Umbilical cord (tissue), 2 donors: Measurements from ENCODE around the gene TNNC2. TPM values are rescaled to one million over a fixed set of nuclear protein-coding genes. Genes with fewer than 3 reads are reported as not detected.
"Not testable (repeated sequence)": the region's sequence is repeated elsewhere in the genome, so short reads cannot be mapped to it uniquely, and the experiment has no call there.

Source experiments
- DNase-seq: peaks from one replicate; pipeline ENCODE4 v3.0.0-alpha.2; 2015; ENCODE audit warnings: low spot score
- total RNA-seq: library from RNA; depleted of rRNA; stranded (reverse); fragments of >200 nt; gene quantifications from one replicate; pipeline ENCODE4 v1.2.3, GENCODE V29; 2014; ENCODE audit warnings: low replicate concordance; ENCODE audit not compliant: insufficient read depth

Gene TNNC2
- total RNA-seq, 1 donor from 2014 or later, result not detected

GRCh38 chr20:45822857-45823256, 4.3 kb downstream of the TNNC2 start:
- DNase-seq, result peak; percentile 53

DNA sequence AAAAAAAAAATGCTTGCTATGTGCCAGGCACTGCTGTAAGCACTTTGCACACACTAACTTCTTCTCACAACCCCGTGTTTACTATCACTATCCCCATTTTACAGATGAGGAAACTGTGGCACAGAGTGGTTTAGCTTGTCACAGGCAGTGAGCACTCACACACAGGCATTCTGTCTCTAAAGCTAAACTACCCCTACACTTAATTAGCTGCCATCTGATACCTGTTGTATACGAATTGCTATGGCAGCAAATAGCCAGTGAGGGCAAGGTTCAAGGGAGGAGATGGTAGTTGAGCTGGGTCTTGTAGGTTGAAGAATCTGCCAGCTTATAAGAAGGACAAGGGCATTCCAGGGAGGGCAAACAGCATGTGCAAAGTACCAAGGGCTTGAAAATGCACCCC, 5.2 kb downstream of the TNNC2 start:
- no peak for DNase-seq

DNA sequence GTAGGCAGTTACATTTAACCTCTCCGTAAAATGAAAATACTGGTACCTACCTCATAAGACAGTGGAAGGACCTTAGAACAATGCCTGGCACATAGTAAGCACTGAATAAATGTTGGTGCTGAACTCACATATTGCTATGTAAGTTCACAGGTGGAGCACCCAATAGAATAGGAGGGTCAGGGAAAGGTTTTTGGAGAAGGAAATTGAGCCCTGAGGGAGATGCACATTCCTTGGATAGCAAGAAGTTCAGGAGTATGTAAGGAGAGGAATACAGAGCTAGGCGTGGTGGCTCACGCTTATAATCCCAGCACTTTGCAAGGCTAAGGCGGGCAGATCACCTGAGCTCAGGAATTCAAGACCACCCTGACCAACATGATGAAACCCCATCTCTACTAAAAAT, 7.6 kb downstream of the TNNC2 start:
- DNase-seq, result no peak

GRCh38 chr20:45818239-45818638, 8.9 kb downstream of the TNNC2 start:
- DNase-seq, result no peak

DNA sequence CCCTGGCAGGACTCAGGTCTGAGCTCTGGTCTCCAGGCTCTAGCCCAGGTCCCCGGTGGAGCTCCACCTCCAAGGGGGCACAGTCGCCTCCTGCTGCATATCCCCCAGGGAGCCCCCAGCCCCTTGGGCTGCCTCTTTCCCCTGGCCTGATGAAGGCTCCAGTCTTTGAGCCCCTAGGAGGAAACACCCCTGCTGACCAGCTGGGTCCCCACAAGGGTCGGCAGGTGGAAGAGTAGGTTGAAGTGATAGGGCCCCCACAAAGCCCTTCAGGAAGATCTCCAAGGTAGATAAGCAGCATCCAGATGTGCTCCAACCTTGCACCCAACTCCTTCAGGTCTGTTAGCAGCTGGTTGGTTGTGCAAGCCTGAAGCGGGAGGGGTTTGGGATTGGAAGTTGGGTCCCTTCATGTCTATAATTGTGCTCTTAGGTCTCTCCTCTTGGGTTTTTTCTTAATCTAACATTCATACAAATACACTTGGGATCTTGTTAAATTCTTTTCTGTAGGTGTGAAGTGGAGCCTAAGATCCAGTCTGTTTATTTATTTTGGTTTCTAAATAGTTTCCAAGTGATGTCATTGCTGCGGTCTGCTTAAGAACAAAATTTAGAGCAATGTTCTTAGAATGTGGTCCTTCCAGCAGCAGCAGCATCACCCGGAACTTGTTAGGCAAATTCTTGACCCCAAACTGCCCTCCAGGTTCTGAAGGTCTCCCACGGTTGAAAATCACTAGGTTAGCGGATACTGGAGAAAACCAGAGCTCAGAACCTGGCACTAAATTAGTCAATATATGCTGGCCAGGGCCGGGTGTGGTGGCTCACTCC, 9.5 kb downstream of the TNNC2 start:
- DNase-seq, result no peak

DNA sequence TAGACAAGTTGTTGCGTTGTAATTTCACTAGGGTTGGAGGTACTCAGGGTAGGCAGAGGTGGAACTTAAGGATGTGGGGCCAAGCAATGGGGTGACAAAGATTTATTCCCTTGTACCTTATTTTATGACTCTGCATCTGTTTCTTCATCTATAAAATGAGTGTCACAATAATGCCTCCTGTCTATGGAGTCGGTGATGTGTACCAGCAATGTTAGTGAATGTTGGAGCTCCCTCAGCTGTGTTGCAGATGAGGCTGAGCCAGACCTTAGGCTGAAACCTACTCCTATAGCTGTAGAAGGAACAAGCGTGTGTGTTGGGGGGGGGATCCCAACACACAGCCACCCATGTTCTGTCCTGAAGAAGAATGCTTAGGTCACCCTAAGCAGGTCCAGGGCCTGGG, 10.2 kb downstream of the TNNC2 start:
- DNase-seq, result no peak

- no peak for DNase-seq
Observed at GRCh38 chr20:45814314-45814713, 12.8 kb downstream of the TNNC2 start.

DNA sequence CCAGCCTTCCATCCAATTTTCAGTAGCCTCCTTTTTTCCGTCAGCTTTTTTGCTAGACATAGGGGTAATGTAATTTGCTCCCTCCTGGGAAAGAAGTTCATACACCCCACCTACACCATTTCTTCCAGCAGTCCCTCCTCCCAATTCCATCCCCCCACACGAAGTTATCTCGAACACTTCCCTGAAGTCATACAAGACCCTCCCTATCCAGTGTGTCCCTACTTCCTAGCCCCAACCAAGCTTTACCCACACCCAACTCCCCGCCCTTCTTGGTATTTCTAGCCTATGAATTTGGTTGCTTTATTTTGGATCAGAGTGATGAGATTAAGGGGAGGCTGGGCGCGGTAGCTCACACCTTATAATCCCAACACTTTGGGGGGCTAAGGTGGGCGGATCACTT, 13.6 kb downstream of the TNNC2 start:
- DNase-seq, result no peak

DNA sequence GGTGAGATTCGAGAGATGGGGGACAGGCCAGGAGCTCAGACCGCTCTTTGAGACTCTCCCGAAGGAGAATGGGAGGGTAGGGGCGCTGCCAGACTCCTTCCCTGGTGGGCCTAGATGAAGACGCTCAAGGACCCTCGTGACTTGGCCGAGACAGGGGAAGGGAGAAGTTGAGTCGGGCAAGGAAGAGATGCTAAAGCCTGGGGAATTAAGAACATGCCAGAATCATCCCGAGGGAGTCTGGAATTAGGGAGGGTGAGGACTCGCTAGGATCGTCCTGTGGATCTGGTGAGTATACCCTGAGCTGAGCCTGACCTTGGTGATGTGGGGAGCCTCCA, 14.1 kb downstream of the TNNC2 start:
- DNase-seq, result no peak

GRCh38 chr20:45812157-45813005, 14.7 kb downstream of the TNNC2 start, which contains the start of gene UBE2C:
Gene UBE2C (plus strand): TSS chr20:45812644. CDS start chr20:45812696, 52 bp downstream.
- DNase-seq, result peak; percentile 100

DNA sequence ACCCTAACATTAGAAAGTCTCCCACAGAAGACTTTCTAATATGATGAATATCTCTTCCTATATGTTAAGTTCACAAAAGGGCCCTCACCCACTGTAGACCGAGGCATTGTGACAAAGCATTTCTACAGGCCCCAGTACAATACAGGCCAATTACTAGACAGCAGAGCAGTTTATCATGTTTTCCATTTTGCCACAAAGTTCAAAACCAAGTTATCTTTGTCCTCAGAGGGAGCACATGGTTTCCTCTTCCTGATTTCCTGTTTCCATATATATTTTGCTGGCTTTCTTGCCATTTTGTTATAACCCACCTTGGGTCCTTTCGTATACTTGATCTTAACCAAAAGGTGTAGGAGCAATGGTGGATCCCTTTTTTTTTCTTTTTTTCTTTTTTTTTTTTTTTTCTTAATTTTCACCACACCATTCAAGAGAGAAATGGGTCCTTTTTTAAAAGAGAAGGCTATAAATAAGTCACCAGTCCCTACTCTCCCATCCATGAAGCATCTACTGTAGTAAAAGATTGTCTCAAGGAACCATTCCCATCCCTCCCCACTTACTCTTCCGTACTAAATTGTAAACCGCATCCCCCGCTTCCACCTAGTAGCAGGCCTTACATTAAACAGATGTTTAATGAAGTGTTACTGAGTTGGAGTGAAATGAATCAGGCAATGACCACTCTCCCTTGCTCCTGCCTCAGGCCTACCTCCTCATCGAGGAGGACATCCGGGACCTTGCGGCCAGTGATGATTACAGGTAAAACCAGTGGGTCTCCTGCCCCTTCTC, 16.7 kb downstream of the TNNC2 start:
- no peak for DNase-seq

DNA sequence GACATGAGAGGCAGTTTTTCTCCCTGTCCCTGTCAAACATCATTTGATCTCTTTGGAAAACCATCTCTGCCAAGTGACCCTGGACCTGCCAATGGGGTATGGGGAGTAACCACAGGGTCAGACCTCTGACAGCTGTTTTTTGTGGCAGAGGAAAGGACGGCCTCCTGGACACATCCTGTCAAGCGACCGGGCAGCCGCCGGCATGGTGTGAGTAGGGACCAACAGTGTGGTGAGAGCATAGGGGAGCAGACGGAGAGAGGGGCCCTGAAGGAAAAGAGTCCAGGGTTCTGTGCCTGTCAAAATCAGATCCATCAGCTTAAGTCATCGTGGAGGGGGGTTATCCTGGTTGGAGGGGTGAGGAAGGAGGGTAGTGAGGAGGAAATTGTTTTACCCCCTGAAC, 25.3 kb downstream of the TNNC2 start:
- no peak for DNase-seq

GRCh38 chr20:45798935-45799642, 28.0 kb downstream of the TNNC2 start:
- peak; percentile 54 for DNase-seq

- not testable (repeated sequence) for DNase-seq
Observed at GRCh38 chr20:45797955-45798354, 29.2 kb downstream of the TNNC2 start.

DNA sequence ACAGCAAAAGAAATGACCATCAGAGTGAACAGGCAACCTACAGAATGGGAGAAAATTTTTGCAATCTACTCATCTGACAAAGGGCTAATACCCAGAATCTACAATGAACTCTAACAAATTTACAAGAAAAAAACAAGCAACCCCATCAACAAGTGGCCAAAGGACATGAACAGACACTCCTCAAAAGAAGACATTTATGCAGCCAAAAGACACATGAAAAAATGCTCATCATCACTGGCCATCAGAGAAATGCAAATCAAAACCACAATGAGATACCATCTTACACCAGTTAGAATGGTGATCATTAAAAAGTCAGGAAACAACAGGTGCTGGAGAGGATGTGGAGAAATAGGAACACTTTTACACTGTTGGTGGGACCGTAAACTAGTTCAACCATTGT, 29.6 kb downstream of the TNNC2 start:
- not testable (repeated sequence) for DNase-seq

DNA sequence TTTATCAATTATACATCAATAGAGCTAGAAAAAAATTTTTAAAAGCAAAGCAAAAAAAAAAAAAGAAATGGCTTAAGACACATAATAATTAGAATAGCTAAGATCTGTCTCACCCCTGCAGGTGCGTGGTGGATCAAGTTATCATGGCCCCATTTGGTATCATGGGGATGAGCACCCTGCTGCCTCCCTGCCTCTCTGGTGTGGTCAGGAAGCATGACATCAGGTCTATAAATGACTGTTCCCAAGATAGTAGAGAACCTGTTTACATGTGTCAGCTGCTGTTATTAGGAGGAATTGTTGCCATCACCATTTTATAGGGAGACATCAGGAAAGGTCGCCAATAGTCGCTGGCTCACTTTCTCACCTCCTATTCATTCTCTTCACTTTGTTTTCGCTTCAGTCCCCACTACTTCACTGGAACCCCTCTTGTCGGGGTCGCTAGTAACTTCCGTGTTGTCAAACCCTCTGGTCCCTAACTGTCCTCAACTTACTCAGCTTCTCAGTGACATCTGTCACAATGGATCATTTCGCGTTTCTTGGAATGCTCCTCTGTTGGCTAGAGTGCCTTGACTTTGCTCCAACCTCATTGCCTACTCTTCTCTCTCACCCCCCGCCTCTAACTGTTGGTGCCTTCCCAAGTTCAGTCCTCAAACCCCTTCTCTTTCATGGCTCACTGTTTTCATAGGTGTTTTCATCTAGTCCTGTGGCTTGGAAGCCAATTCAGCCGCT, 30.6 kb downstream of the TNNC2 start:
- DNase-seq, result no peak

DNA sequence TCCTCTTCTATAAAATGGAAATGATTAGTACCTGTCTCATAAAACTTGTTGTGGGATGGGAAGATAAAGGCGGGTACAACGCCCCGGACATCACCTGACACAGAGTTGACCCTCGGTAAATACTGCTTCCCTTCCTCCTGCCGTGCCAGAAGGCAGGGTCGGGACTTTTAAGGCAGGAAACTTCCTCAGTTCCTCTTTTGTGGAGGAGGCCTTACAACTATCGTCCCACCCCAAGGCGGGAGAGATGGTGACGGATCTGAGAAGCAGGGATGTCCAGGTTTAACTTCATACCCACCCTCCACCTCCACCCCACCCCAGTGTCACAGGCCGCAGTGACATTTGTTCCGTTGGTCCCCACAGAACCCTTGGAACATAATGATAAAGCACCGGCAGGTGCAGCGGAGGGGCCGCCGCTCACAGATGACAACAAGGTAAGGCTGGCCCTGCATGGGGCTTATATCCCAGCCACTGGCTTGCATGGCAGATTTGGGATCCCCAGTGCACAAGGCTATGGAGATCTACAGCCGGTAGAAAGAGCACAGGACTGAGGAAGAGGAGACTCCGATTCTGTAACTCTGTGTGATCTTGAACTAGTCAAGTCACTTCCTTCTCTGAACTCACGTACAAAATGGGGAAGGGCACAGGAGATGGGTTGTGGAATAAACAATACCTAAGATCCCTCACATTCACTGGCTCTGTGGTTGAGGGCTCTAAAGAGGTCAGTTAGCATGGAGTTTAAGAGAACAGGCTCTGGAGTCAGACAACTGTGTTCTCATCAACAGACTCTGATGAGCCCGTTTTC, 34.6 kb downstream of the TNNC2 start:
- no peak for DNase-seq

DNA sequence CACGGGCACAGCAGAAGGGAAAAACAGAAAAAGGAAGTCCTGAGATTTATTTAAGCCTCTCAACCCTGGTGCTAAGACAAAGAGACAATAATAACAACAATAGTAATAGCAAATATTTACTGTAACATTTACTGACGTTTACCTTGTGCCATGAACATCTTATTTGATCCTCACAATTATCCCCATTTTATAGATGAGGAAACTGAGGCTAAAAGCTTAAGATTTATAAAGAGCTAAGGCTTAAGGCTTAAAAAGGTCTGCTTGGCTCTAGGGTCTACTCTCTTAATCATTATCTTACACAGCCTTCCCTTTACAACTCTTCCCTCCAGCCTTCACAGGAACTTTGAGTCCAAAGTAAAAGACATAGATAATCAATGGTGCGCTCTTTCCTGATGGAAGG, 38.8 kb downstream of the TNNC2 start:
- DNase-seq, result no peak

- DNase-seq, result no peak
Observed at GRCh38 chr20:45783656-45784294, 43.3 kb downstream of the TNNC2 start.
